Activated CD8-positive, alpha-beta memory T cell treated with anti-CD3 and anti-CD28 coated beads for 48 hours (primary cell): Measurements from ENCODE around the gene NGEF.

Experiments
- DNase-seq, 3 experiments: peaks; one replicate each; pipeline ENCODE4 v3.0.0-alpha.2; 2020; ENCODE audit warnings: low read depth in 2 of 3, low spot score in 2 of 3

The NGEF gene

GRCh38 chr2:232973011-232973735 is 39.9 kb downstream of the NGEF start:
- DNase-seq: no peak

- no peak for DNase-seq
Observed at GRCh38 chr2:232971744-232972143, 41.3 kb downstream of the NGEF start.

DNA sequence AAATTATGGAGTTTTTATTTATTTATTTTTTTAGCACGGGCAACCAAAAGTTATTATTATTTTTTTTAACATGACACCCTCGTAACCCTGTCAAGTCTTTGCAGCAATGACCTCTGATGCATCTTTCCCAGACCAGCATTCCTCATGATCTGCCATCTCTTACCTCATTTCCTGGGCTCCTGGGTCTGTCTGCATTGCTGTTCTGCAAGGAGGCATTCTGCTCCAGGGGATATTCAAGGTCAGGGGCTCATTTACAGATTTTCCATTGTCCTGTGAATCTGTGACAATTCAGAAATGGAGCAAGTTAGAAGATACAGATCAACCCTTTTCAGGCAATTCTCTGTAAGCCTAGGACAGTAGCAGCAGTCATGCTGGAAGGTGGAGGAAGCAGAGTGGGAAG is 43.0 kb downstream of the NGEF start:
- no peak for DNase-seq

DNA sequence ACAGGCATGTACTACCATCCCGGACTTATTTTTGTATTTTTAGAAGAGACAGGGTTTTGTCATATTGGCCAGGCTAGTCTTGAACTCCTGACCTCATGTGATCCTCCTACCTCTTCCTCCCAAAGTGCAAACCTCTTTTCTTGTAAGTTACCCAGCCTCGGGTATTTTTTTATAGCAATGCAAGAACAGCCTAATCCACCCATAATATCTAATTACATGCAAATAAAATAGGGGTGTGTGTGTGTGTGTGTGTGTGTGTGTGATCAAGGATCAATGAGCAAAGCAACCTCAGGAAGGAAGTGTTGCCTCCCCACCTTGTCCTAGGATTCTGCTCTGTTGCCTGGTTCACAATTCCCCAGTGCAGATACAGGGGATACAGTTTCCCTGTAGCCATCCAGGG is 45.6 kb downstream of the NGEF start:
- no peak for DNase-seq

DNA sequence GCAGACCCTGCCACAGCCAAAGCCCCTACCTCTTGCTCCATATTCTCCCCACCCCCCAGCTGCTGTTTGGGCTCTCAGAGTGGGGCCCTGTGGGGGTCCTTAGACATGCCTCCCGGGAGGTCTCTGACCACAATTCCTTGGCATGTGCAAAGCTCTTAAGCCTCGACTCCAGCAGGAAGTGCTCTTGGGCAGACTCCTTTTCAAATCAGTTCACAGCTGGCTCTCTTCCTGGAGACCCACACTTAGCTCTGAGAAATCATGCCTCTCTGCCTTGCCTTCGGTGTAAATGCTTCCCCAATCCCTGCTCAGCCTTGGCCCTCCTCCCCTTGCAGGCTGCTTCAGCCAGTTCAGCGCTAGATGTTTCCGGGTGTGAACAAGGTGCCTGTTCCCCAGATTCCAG is 46.9 kb downstream of the NGEF start:
- no peak for DNase-seq

- DNase-seq: no peak
Observed at GRCh38 chr2:232963913-232964312, 49.1 kb downstream of the NGEF start.

GRCh38 chr2:232960862-232961261 is 52.2 kb downstream of the NGEF start:
- no peak for DNase-seq

GRCh38 chr2:232959139-232959538 is 53.9 kb downstream of the NGEF start:
- DNase-seq: no peak

GRCh38 chr2:232957657-232958090 is 55.4 kb downstream of the NGEF start:
- no peak for DNase-seq

- no peak for DNase-seq
Observed at GRCh38 chr2:232955856-232956255, 57.2 kb downstream of the NGEF start.

DNA sequence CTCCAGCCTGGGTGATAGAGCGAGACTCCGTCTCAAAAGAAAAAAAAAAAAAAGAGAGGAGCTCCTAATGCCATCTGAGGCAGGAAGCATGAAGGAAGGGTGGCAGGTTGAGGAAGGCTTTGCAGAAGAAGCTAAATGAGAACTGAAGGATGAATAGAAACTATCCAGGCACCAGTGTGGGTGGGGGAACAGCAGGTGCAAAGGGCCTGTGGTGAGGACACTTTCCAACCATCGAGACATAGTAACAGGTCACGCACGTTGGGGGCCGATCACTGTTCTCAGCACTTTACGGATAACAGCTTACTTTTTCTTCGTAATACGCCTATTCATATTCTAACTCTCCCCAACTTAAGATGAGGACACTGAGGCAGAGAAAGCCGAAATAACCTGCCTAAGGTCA is 58.4 kb downstream of the NGEF start:
- DNase-seq: no peak

DNA sequence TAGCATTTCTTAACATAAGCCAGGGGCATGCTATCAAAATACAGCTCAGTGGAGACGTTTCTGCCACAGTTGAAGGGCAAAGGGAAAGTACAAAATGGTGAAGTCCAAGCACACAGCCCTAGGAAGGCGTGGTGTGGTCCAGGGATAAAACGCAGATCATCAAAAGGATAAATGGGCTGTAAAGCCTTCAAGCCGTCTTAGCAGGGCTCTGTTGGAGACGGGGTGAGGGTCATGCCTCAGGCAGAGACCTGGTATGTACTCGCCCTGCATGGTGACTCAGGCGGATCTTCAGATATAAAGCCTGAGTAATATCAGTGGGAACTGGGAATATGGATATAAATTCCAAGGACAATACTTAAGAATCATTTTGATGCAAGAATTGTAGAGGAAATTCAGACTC is 61.2 kb downstream of the NGEF start:
- no peak for DNase-seq

DNA sequence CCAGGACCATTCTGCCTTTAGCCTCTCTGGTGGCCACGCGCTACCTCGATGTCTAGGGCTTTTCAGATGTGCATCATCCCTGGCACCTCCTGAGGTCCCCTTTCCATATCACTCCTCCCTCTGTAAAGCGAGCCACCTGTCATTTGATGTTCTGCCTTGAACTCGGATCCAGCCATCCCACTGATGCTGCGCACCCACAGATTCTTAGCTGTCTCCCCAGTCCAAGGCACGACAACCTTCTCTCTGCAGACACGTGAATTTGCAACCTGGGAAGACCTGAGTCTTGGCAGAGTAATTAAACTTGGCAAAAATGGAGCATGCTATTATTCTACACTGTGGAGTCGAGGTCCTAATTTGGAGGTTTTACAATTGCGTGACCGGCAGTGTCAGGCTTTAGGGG is 61.9 kb downstream of the NGEF start:
- DNase-seq: no peak

GRCh38 chr2:232950751-232951150 is 62.3 kb downstream of the NGEF start:
- DNase-seq: no peak

DNA sequence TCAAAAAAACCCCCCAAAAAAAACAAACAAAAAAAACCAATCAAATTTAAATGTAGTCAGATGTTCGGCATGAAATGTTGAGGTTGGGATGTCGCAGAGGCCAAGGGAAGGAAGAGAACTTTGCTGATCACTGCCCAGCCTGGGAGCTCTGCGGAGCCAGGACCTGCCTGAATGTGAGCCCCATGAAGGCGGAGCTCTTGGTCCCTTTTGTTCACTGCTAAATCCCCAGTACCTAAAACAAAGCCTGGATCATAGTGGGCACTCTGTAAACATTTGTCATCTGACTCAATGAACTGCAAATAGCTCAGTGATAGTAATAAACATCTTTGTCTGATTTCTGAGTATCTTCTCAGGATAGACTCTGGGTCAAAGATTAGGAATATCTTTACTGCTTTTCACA is 64.0 kb downstream of the NGEF start:
- no peak for DNase-seq

DNA sequence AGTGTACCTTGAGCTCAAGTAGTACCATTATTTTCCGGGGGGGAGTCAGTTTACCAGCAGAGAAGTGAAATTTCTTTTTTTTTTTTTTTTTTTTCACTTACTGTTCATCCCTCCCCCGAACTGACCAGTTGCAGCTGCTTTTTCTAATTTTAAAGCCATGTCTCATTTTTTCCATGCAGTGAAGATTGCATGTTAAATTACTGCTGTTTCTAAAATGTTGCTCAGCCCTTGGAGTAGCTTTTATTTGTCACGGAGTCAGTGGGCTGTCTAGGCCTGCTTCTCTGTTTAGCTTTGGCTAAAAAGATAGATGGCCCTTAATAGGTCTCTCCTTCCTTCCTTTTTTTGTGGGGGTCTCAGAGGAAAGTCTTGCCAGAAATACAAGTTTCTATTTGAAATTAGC is 70.2 kb downstream of the NGEF start:
- no peak for DNase-seq

GRCh38 chr2:232941912-232942594 is 71.0 kb downstream of the NGEF start:
- DNase-seq: no peak

- no peak for DNase-seq
Observed at GRCh38 chr2:232941400-232941799, 71.7 kb downstream of the NGEF start.

- DNase-seq: no peak
Observed at GRCh38 chr2:232940724-232941123, 72.3 kb downstream of the NGEF start.

GRCh38 chr2:232937278-232937906 is 75.7 kb downstream of the NGEF start:
- DNase-seq: no peak

GRCh38 chr2:232931636-232932035 is 81.4 kb downstream of the NGEF start:
- DNase-seq: no peak

GRCh38 chr2:232930059-232930400 is 83.0 kb downstream of the NGEF start:
- DNase-seq: no peak
